Epithelial cell of esophagus (primary cell): Measurements from ENCODE around the gene SLC37A3.

ENCODE experiments used
- DNase-seq: peaks from one replicate; pipeline ENCODE4 v3.0.0; 2010; ENCODE audit warnings: low read depth
- H3K4me3 ChIP-seq: 2 replicates; pipeline ENCODE4 v1.5.1; 2011; ENCODE audit warnings: mild to moderate bottlenecking, low read length, control low read depth
- CTCF ChIP-seq: IDR thresholded peaks from 2 replicates; pipeline ENCODE4 v1.5.1; 2011; ENCODE audit warnings: low read depth, mild to moderate bottlenecking, low read length, control low read depth, inconsistent platforms; ENCODE audit not compliant: insufficient read depth; ENCODE audit errors: missing control alignments

SLC37A3 gene

GRCh38 chr7:140289804-140290203 lies 108.5 kb downstream of the SLC37A3 start:
- TF ChIP-seq CTCF, result no peak
- H3K4me3 ChIP-seq, result no peak overlapping the region
- DNase-seq, result no peak

- TF ChIP-seq CTCF, result no peak
- no peak for DNase-seq
- no peak overlapping the region for H3K4me3 ChIP-seq
Observed at GRCh38 chr7:140287988-140288387, 110.3 kb downstream of the SLC37A3 start.

GRCh38 chr7:140285938-140286337 lies 112.4 kb downstream of the SLC37A3 start:
- no peak for DNase-seq
- no peak for TF ChIP-seq CTCF
- no peak overlapping the region for H3K4me3 ChIP-seq

GRCh38 chr7:140284062-140284461 lies 114.3 kb downstream of the SLC37A3 start:
- no peak for DNase-seq
- TF ChIP-seq CTCF, result no peak
- no peak overlapping the region for H3K4me3 ChIP-seq
